Measurements from ENCODE around the gene MCC. TPM values are rescaled to one million over a fixed set of nuclear protein-coding genes. Genes with fewer than 3 reads are reported as not detected.

The MCC gene
- total and polyA plus RNA-seq, 2 of the 4 experiments (the other 2 are of a cell fraction): 5.0 to 20.6 TPM

- Histone ChIP-seq H3K4ac (ENCODE audit: low read depth, low read length) (no peak overlapping the region), H3K9ac (ENCODE audit: low read depth, low read length) (no peak overlapping the region), H2AK9ac (replicated peaks; ENCODE audit: low read depth, low read length, poor library complexity) (no peak overlapping the region), H2BK15ac (ENCODE audit: low read depth, low read length) (no peak overlapping the region), H3K27ac (ENCODE audit: insufficient read depth, low read length) (no peak overlapping the region), H3K56ac (ENCODE audit: extremely low read depth, insufficient read depth, low read length) (no peak overlapping the region), H3K9me1 (ENCODE audit: insufficient read depth, low read length) (0 out of 2 replicates have a peak, but pooled peaks cover 10% of the 10 kb centered on the region), H3K4me1 (ENCODE audit: control insufficient read depth, insufficient read depth, low read length) (peaks cover 19% of the 10 kb centered on the region), H4K8ac (ENCODE audit: low read depth in 2 of 2, low read length in 2 of 2) (no peak overlapping the region), H4K20me1 (ENCODE audit: insufficient read depth, low read length) (peaks cover 18% of the 10 kb centered on the region; the same call in 1 of the 2 replicates), H4K91ac (ENCODE audit: insufficient read depth, low read depth, low read length) (no peak overlapping the region), H3K36me3 (ENCODE audit: control insufficient read depth, insufficient read depth, low read length) (no peaks in the 10 kb centered on the region), H2BK20ac (ENCODE audit: low read depth, low read length) (no peak overlapping the region), H3K4me2 (ENCODE audit: low read depth, low read length) (no peak overlapping the region), H3K4me3 (ENCODE audit: insufficient read depth, low read depth, low read length) (no peak overlapping the region), H2BK5ac (ENCODE audit: low read depth, low read length, poor library complexity, severe bottlenecking) (no peak overlapping the region), H4K5ac (ENCODE audit: low read depth, low read length) (no peak overlapping the region), H3K18ac (ENCODE audit: low read depth, low read length) (peak overlapping the region; percentile 69; the same call in 1 of the 2 replicates), H2AFZ (replicated peaks; ENCODE audit: low read length, poor library complexity) (no peak overlapping the region), H2AK5ac (ENCODE audit: low read depth, low read length) (peak overlapping the region; percentile 29; the same call in 1 of the 2 replicates), H3K14ac (replicated peaks; ENCODE audit: low read depth, low read length) (no peak overlapping the region), H3K79me1 (ENCODE audit: low read depth in 1 of 2, low read length in 2 of 2) (peaks cover 17 to 38% of the 10 kb centered on the region in 2 experiments), H3K9me3 (ENCODE audit: control insufficient read depth, insufficient read depth, low read length) (no peaks in the 10 kb centered on the region), H3K23ac (ENCODE audit: low read depth, low read length) (no peak overlapping the region), H2BK120ac (ENCODE audit: low read depth, low read length) (no peak overlapping the region), H3K27me3 (ENCODE audit: control insufficient read depth, insufficient read depth, low read length) (no peaks in the 10 kb centered on the region)
- POLR2A ChIA-PET (ENCODE audit: unreplicated experiment): no interaction called here
- no TSS peak for BruUV-seq (replicated peaks)
- intact Hi-C loops (cut with micrococcal nuclease): loop anchor here (5.0 to 10.0 kb wide), 3 partner anchors 88 to 311 kb away; partner anchors contain the start of gene YTHDC2
- no peak for ATAC-seq (ENCODE audit: low read depth)
- in situ Hi-C loops (cut with MboI; ENCODE audit: low sequenced_read_pairs): no loop called here
- no peak for TF ChIP-seq FOS (IDR thresholded peaks at IDR 0.05; ENCODE audit: low read depth, low read length)
- TF ChIP-seq RAD21 (IDR thresholded peaks at IDR 0.05; ENCODE audit: low read length): no peak
- TF ChIP-seq NFE2L2 (IDR thresholded peaks at IDR 0.05; ENCODE audit: low read depth, low read length): no peak
- no peak for TF ChIP-seq MAZ (IDR thresholded peaks at IDR 0.05; ENCODE audit: borderline replicate concordance, low read depth, low read length)
- TF ChIP-seq BHLHE40 (IDR thresholded peaks at IDR 0.05; ENCODE audit: low read depth, low read length): no peak
- TF ChIP-seq RCOR1 (IDR thresholded peaks at IDR 0.05; ENCODE audit: insufficient replicate concordance, low read length): no peak
- TF ChIP-seq RFX5 (IDR thresholded peaks at IDR 0.05; ENCODE audit: low read depth, low read length): no peak
- no peak for TF ChIP-seq MAFK (IDR thresholded peaks at IDR 0.05; ENCODE audit: low read depth, low read length)
- TF ChIP-seq CHD1 (IDR thresholded peaks at IDR 0.05; ENCODE audit: low read depth, low read length): no peak
- TF ChIP-seq SMC3 (IDR thresholded peaks at IDR 0.05; ENCODE audit: low read depth, low read length): no peak
- TF ChIP-seq USF2 (IDR thresholded peaks at IDR 0.05; ENCODE audit: low read depth, low read length): no peak
- no peak for TF ChIP-seq CEBPB (IDR thresholded peaks at IDR 0.05; ENCODE audit: low read depth, low read length)
- no peak for TF ChIP-seq POLR2A (IDR thresholded peaks at IDR 0.05; ENCODE audit: low read depth, low read length)
- TF ChIP-seq ELK1 (IDR thresholded peaks at IDR 0.05; ENCODE audit: borderline replicate concordance, low read depth, low read length): no peak
- TF ChIP-seq CTCF (conservative IDR thresholded peaks at IDR 0.05; ENCODE audit: low read depth, low read length): no peak
- no peak for TF ChIP-seq MXI1 (IDR thresholded peaks at IDR 0.05; ENCODE audit: borderline replicate concordance, low read depth, low read length)
- no CpG with 5 or more reads among the region's 7 CpGs for WGBS, 2 experiments (ENCODE audit: extremely low coverage in 2 of 2, insufficient read length in 1 of 2)
- dilution Hi-C loops (cut with HindIII; ENCODE audit: low sequenced_read_pairs, unreplicated experiment): no loop called here
- DNase-seq: no peak
- CTCF ChIA-PET: no interaction called here
These were observed 284.3 kb downstream of the MCC start for GRCh38 chr5:113203916-113204315.
